Fibroblast of the aortic adventitia (primary cell): ENCODE data around the gene BAZ2B. TPM values are rescaled to one million over a fixed set of nuclear protein-coding genes. Genes with fewer than 3 reads are reported as not detected.

Source experiments
- DNase-seq: peaks from one replicate; pipeline ENCODE4 v3.0.0-alpha.2; 2010; ENCODE audit warnings: low read depth
- H3K4me3 ChIP-seq: 2 replicates; pipeline ENCODE4 v1.5.1; 2011; ENCODE audit warnings: low read depth, mild to moderate bottlenecking, control low read depth, low read length, moderate library complexity
- CTCF ChIP-seq: IDR thresholded peaks from 2 replicates; pipeline ENCODE4 v1.5.1; 2011; ENCODE audit warnings: mild to moderate bottlenecking, low read length, control low read depth, inconsistent platforms; ENCODE audit not compliant: insufficient read depth
- total RNA-seq: library from RNA; depleted of rRNA; stranded (reverse); fragments of >200 nt; gene quantifications from 2 replicates; pipeline ENCODE4 v1.2.3, GENCODE V29; 2012; ENCODE audit warnings: low replicate concordance

Gene BAZ2B
- total RNA-seq, 1 donor, result 72.3 TPM

- no peak for DNase-seq
- TF ChIP-seq CTCF, result no peak
Measured at GRCh38 chr2:159555651-159556392, 60.5 kb downstream of the BAZ2B start.

GRCh38 chr2:159553727-159554126 is 62.6 kb downstream of the BAZ2B start:
- TF ChIP-seq CTCF, result no peak
- no peak for DNase-seq
- no peak overlapping the region for H3K4me3 ChIP-seq

More at GRCh38 chr2:159555651-159556392, 60.5 kb downstream of the BAZ2B start:
- no peak overlapping the region for H3K4me3 ChIP-seq

DNA sequence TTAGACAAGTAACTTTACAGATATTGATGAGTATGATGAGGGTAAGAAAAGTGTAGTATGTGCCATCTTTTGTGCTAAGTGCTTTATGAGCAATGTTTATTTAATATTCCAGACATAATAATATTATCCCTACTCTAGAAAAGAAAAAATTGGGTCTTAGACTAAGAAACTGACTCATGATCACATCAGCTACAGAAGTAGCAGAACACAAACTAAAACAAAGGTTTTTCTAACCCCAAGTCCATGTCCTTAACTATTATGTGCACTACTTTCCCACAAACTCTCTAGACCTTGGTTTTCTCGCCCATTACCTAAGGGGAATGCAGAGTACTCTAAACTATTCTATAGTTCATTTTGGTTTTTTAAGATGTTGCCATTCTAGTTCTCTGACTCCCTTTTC is 64.5 kb downstream of the BAZ2B start:
- TF ChIP-seq CTCF, result no peak
- H3K4me3 ChIP-seq, result no peak overlapping the region
- peak; percentile 8 for DNase-seq

GRCh38 chr2:159550231-159550630 is 66.1 kb downstream of the BAZ2B start:
- H3K4me3 ChIP-seq, result no peak overlapping the region
- TF ChIP-seq CTCF, result no peak
- no peak for DNase-seq

- no peak overlapping the region for H3K4me3 ChIP-seq
- no peak for TF ChIP-seq CTCF
- DNase-seq, result peak; percentile 37
Measured at GRCh38 chr2:159549234-159549633, 67.1 kb downstream of the BAZ2B start.

GRCh38 chr2:159546716-159547430 is 69.5 kb downstream of the BAZ2B start:
- DNase-seq, result no peak
- TF ChIP-seq CTCF, result no peak
- H3K4me3 ChIP-seq, result no peak overlapping the region
